Measurements from ENCODE around the gene PLPP6. TPM values are rescaled to one million over a fixed set of nuclear protein-coding genes. Genes with fewer than 3 reads are reported as not detected.

PLPP6 gene
- total and polyA plus RNA-seq, 2 of the 13 experiments (the other 11 are each of a cell fraction or from before 2014, with no cell fraction given) = 12.1 to 15.5 TPM

DNA sequence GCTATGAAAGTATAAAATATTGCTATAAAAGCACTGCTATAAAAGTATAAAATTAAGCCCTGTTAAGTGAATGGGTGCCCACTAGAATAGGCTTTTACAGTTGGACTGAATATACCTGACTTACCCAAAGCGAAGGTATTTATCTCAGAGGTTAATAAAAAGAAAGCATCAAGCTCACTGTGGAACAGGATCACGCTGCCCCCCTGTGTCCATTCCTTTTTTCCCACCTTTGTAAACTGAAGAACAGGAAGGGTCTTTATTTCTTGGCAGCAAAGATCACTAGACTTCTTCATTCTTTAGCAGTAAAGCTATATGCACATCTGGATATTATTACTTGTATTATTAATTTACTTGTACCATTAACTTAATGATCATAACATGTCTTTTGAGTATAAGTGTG lies 22.1 kb upstream of the PLPP6 start:
- WGBS (ENCODE audit: low lambda C conversion rate) = 64% methylated on average over 2 of the region's 2 CpGs
- Histone ChIP-seq H3K27ac (ENCODE audit: extremely low read length, insufficient read depth, low read length) (no peak overlapping the region), H3K4me1 (ENCODE audit: insufficient read depth, low read length) (no peaks in the 10 kb centered on the region), H3K4me3 (replicated peaks in 1 of 3; ENCODE audit: insufficient read depth in 1 of 3, low read depth in 2 of 3, low read length in 3 of 3) (no peak overlapping the region), H4K20me1 (ENCODE audit: insufficient read depth, low read length) (no peaks in the 10 kb centered on the region), H2AFZ (ENCODE audit: low read length) (no peak overlapping the region), H3K36me3 (replicated peaks in 1 of 2; ENCODE audit: control insufficient read depth in 1 of 2, insufficient read depth in 2 of 2, low read length in 2 of 2) (no peaks in the 10 kb centered on the region), H3K79me2 (ENCODE audit: insufficient read depth, low read length) (no peaks in the 10 kb centered on the region), H3K27me3 (ENCODE audit: control insufficient read depth in 1 of 2, insufficient read depth in 2 of 2, low read length in 2 of 2) (no peaks in the 10 kb centered on the region), H3K9me3 (ENCODE audit: low read length) (no peaks in the 10 kb centered on the region), H3K9ac (ENCODE audit: insufficient read depth, low read depth, low read length) (no peak overlapping the region), H3K4me2 (ENCODE audit: low read depth, low read length) (no peak overlapping the region)
- ChIA-PET CTCF (ENCODE audit: low intra/inter-chr PET ratio, low total read pairs) (interaction anchor here (1.2 to 1.3 kb wide), 2 partner anchors 22 to 35 kb away, joined by 3 read pairs; partner anchors contain the start of gene PLPP6), POLR2A (interaction anchor here (1.0 kb wide), 1 partner anchor 39 kb away, joined by 4 read pairs; the partner anchor contains the start of gene CDC37L1)
- peak; percentile 15 for DNase-seq (ENCODE audit: low spot score)
- TF ChIP-seq, protein P1, sequence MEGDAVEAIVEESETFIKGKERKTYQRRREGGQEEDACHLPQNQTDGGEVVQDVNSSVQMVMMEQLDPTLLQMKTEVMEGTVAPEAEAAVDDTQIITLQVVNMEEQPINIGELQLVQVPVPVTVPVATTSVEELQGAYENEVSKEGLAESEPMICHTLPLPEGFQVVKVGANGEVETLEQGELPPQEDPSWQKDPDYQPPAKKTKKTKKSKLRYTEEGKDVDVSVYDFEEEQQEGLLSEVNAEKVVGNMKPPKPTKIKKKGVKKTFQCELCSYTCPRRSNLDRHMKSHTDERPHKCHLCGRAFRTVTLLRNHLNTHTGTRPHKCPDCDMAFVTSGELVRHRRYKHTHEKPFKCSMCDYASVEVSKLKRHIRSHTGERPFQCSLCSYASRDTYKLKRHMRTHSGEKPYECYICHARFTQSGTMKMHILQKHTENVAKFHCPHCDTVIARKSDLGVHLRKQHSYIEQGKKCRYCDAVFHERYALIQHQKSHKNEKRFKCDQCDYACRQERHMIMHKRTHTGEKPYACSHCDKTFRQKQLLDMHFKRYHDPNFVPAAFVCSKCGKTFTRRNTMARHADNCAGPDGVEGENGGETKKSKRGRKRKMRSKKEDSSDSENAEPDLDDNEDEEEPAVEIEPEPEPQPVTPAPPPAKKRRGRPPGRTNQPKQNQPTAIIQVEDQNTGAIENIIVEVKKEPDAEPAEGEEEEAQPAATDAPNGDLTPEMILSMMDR (CRISPR knock-in tag; IDR thresholded peaks at IDR 0.05) = peak; percentile 66
- TF ChIP-seq STAG1 (CRISPR knock-in tag; IDR thresholded peaks at IDR 0.05) (peak; percentile 50), KLF16 (CRISPR knock-in tag; IDR thresholded peaks at IDR 0.05) (no peak), SMC3 (IDR thresholded peaks at IDR 0.05; ENCODE audit: low read length) (peak; percentile 52; the same call in 1 of the 2 replicates)
- TF ChIP-seq, protein P2, sequence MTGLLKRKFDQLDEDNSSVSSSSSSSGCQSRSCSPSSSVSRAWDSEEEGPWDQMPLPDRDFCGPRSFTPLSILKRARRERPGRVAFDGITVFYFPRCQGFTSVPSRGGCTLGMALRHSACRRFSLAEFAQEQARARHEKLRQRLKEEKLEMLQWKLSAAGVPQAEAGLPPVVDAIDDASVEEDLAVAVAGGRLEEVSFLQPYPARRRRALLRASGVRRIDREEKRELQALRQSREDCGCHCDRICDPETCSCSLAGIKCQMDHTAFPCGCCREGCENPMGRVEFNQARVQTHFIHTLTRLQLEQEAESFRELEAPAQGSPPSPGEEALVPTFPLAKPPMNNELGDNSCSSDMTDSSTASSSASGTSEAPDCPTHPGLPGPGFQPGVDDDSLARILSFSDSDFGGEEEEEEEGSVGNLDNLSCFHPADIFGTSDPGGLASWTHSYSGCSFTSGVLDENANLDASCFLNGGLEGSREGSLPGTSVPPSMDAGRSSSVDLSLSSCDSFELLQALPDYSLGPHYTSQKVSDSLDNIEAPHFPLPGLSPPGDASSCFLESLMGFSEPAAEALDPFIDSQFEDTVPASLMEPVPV (CRISPR knock-in tag; IDR thresholded peaks at IDR 0.05) = no peak
- TF ChIP-seq, protein P3, sequence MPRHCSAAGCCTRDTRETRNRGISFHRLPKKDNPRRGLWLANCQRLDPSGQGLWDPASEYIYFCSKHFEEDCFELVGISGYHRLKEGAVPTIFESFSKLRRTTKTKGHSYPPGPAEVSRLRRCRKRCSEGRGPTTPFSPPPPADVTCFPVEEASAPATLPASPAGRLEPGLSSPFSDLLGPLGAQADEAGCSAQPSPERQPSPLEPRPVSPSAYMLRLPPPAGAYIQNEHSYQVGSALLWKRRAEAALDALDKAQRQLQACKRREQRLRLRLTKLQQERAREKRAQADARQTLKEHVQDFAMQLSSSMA (CRISPR knock-in tag; IDR thresholded peaks at IDR 0.05) = no peak
- no peak for FAIRE-seq
- intact Hi-C loops (cut with micrococcal nuclease; ENCODE audit: unreplicated experiment) = loop anchor here (1.0 to 10.0 kb wide), 3 partner anchors 38 to 325 kb away; no protein-coding TSS in a partner anchor
- ATAC-seq = peak; percentile 43; the same call in 2 of the 3 replicates
- BruUV-seq (replicated peaks) = no TSS peak
- in situ Hi-C loops (cut with HindIII; ENCODE audit: extremely low pct_ligation_motif_present, low pct_unique_long_range_greater_than_20kb) = loop anchor here (25.0 kb wide), 1 partner anchor 253 kb away; no protein-coding TSS in a partner anchor

Data from HepG2 (cell line).